GM19463 (cell line): ENCODE results near the gene CISD3.

Experiments used
- ATAC-seq: cut with Tn5 transposase; IDR thresholded peaks from one replicate; pipeline ENCODE4 v1.9.1; 2021; ENCODE audit warnings: mild to moderate bottlenecking, moderate library complexity; ENCODE audit not compliant: unreplicated experiment

Gene CISD3

DNA sequence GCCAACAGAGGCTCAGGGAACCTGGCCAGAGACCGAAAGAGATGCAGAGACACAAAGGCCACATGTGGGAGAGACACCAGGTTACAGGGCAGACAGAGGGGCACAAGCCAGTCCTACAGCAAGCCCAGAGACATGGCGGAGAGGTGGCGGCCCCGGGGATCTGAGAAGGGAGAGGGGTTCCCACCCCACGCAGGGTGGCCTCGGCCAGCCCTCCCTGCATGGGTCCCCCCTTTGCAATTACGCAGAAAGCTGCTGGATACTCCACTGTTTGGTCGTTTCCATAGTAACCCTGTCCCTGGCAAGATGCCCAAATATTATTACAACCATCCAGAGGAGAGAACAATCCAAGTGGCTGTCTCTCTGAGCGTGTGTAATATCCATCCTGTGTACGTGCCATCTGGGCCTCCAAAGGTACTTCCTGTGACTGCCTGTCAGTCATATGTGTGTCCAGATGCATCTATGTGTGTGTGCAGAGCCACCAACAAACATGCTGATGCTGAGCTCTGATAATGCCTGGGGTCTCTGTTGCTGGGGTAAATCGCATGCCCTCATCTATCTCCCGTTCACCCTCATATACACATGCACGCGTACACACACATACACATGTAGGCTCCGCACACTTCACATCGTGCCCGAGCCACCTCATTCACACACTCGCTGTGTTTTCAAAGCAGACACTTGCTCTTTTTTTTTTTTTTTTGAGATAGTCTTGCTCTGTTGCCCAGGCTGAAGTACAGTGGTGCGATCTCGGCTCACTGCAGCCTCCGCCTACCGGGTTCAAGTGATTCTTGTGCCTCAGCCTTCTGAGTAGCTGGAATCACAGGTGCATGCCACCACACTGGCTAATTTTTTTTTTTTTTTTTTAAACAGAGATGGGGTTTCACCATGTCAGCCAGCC is 12.5 kb downstream of the CISD3 start:
- no peak for ATAC-seq

DNA sequence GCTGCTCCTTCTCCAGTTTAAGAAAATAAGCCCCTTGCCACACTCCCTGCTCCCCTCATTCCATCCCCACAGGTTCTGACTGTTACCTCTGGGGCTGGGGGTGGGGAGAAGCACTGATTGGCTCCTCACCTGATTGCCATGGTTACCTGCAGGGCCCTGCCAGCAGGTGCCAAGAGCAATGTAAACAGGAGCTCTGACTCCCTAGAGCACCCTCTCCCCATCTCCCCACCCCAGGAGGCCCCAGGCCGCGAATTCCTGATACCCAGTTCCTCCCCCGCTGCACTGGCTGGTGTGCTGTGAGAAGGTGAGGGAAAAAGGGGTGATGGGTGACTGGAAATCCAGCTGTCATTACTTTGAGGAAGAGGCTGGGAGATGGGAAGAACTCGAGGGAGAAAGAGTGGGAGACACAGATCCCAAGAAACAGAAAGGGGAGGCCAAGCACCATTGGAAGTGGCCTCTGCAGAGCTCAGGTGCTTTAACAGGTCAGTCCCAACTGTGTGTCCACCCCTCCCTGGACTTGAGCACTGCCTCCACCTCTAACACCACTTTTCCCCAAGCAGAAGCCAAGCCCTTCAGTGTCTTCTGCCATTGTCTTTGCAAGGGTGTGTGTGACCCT is 13.5 kb downstream of the CISD3 start:
- ATAC-seq: no peak

DNA sequence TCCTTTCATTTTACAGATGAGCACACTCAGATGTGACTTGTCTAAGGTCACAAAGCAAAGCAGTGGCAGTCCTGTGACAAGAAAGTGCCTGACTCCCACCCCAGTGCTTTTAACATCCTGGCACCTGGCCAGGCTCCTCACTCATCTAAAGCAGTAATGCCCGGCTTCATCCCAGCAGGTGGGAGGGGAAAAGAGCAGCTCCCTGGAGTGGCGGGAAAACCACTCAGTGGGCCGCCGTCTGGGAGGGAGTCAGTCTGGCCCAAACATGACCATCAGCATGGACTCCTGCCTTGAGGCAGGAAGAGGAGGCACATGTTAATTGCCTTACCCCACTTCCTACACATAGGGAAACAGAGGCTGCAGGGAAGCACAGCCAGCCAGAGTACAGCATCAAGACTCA is 15.4 kb downstream of the CISD3 start:
- ATAC-seq: no peak

DNA sequence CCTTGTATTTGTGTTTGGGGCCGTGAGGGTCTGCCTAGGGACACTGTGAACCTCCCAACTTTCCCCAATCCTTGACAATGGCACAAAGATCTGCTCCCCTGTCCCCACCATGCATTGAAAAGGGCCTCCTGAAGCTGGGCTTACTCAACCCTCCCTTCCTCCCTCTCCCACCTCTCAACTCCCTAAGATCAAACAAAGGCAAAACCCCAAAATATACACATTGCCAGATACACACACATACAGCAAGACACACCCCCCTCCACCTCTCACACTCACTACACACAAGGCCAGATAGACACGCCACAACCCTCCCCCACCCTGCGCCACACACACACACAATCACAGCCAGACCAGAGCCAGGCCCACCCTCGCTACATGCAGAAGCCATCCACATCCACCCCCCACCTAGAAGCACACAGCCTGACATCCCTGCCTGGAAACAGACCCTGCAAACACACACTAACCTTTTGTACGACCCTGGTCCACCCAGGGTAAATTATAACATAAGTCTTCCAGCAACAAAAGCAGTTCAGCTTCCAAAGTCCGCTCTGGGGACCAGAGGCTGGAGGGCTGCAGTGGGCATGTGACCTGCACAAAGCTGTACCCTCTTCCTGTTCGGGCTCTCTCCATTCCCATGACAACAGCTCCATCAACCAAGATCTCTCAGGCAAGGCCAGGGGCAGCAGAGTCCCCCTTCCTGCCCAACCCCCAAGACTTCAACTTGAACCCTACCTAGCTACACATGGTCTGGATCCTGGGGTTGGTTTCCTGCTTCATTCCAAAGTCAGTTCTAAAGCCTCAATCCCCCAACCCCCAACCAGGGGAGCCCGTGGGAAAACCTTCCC is 16.1 kb downstream of the CISD3 start:
- no peak for ATAC-seq

DNA sequence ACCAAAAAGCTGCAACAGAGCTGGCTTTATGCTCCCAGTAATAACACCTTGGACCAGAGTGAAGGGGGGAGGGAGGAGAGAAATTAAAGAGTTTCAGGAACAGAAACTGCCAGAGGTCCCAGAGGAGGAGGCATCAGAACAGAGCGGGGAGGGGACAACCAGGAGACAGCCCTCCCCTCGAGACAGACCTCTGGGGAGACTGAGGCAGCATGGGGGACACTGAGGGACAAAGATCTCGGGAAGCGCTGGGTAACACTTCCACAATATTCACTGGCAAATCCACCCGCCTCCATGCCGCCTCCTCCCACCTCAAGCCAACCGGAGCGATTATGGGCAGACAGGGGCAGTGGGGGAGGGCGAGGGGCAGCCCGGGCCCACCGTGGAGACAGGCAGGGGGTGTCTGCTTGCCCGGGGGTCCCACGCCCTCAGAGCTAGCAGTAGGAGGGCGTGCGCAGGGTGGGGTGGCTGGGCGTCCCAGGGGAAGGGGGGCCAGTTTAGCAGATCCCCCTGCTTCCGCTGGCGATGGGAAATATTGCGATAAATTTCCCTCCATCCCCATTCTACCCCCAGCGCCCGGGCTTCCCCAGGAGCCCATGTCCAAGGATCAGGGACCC is 16.8 kb downstream of the CISD3 start:
- no peak for ATAC-seq

DNA sequence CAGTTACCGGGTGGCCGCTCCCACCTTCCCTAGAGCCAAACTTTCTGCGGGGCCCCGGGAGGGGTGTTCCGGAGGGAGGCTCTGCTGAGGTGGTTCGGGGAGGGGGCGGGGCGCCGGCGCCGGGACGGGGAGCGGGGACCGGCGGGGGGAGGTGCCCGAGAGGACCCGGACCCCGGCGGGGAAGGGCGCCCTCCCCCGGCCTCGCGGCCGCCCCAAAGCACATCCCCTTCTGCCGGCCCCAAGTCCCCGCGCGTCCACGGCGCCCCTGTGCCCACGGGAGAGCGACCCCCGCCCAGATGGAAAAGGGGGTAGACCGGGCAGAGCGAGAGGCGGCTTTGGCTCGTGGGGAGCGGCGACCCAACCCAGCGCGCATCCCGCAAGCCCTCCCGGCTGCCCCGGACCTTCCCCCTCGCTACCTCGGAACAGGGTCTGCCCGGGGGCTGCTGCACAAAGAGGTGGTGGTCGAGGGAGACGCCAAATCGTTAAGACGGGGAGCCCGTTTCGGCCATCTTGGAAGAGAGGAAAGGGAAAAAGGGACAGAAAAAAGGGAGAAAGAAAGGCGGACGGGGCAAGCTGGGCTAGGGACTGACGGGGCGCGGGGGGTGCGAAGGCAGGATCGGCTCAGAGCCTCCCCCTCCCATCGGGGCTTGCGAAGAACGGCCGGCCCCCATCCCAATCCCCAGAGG is 17.5 kb downstream of the CISD3 start:
- no peak for ATAC-seq

DNA sequence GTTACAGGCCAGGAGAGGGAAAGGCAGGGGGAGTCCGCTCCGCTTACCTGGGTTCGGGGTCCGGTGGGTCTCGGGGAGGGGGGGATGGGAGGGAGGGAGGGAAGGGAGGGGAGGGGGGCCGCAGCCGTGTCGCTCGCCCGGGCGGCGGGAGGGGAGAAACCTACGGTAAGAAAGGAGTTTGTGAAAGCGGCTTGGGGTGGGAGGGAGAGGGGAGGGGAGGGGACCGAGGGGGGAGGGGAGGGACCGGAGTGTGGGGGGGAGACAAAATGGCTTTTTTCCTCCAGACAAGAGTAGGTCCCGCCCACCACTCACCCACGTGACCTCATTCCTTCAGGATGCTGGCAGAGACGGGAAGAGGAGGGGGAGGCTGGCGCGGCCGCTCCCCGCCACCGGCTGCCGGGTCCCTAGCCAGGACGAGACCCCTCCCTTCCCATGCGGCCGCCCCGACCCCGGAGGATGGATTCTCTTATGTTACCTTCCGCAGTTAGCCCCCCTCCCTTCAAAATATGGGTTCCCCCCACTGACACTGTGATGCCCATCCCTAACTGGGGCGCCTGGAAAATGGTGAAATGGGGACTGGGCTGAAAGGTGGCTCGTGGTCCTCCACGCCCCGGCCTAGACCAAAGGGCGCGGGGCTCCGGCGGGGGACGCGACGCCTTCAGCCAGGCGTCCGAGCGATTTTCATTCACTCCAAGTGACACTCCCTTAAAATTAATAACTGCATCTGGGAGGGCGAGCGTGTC is 18.2 kb downstream of the CISD3 start, which contains the start of gene PCGF2:
TSS of gene PCGF2 (minus strand) at position 188 of the 743 bp plus-strand sequence. CDS start 7,934 bp downstream, outside the sequence.
- no peak for ATAC-seq

DNA sequence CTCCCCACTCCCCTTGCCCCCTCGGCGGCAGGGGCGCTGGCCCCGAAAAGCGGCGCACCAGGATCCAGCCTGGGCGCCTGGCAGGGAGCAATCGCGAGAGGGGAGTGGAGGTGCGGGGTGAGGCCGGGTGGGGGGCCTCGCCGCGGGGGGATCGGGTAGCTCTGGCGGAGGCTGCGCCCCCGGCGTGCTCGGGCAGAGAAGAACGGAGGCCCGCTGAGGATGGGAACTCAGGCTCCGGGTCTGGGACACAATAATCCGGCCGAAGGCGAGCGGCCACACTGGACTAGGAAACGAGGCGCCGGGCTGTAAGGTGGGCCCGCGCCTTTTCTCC is 18.7 kb downstream of the CISD3 start:
- ATAC-seq: no peak

DNA sequence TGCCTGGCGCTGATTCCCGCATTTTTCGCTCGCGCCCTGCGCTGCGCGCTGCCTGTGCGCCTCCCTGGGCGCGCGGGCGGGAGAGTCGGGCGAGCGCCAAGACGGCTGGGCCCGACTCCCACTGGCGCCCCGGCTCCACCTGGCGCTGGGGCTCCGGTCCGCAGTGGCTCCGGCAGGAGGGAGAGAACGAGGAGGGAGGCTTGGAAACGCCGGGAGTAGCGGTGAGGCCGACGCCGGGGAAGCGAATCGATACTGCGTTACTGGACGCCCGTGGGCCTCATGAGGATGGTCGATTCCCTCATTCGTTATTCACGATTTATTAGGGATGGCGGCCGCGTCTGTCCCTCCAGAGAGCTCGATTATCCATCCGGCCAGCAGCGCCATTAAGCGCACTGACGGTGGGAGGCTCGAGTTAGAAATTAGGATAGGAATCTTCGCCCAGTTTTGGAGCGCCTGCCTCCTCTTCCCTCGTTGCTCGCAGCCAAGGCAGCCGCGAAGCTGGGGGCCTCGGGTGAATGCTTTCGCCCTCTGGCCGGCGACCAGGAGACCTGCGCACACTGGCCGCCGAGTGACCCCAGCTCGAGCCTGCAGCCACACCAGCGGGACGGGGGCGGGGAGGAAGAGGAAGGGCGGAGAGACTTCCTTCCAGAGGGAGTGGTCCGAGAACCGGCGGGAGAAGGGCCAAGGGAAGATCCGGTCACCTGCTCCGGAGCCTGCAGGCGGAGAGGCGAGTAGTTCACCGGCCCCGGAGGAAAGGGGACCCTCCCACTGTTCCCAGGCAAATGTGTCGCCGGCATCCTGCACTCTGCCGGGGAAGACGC is 19.3 kb downstream of the CISD3 start:
- ATAC-seq: no peak

DNA sequence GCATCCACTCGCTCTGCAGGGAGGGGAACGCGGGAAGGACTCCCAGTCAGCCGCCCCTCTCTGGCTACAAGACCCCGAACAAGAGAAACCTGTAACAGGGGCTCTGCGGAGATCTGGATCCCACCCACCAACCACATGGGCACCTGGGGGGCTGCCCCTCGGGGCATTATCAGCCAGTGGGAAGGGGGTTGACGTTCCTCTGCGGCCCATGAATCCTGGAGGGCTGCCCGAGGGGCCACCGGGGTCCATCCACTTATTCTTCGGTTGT is 19.8 kb downstream of the CISD3 start:
- no peak for ATAC-seq

DNA sequence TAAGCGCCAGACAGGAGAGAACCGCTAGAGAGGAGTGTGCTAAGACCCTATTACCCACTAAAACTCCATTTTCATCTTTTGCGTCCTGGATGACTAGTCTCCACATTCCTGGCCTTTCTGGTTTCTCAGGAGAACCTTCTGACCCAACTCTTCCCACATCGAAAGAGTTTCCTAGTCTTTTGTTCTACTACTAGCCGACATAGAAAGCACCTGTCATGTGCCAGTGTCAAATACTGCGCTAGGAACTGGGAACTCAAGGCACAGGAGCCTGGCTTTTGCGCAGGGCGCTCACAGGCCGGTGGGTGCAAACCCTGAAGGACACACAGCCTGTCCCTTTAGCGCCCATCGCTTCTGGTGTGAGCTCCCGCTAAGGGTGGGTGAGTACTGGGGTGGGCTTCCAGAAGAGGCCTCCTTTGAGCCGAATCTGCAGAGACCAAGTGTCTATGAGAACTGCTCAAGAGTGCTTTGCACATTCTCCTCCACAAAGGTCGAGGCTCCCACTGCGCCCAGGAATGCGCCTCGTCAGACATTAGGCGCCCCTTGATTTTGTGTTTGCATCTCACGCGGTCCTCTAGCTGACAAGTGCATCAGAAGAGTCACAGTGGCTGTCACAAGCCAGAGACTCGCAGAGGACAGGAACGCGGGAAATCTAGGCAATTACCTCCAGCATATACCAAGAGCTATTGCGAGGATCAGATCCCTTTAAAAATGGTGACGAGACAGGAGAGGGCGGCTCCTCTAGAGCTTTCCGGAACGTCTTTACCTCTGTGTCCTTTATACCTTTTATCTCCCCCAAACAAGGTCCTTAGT is 20.4 kb downstream of the CISD3 start:
- ATAC-seq: no peak

DNA sequence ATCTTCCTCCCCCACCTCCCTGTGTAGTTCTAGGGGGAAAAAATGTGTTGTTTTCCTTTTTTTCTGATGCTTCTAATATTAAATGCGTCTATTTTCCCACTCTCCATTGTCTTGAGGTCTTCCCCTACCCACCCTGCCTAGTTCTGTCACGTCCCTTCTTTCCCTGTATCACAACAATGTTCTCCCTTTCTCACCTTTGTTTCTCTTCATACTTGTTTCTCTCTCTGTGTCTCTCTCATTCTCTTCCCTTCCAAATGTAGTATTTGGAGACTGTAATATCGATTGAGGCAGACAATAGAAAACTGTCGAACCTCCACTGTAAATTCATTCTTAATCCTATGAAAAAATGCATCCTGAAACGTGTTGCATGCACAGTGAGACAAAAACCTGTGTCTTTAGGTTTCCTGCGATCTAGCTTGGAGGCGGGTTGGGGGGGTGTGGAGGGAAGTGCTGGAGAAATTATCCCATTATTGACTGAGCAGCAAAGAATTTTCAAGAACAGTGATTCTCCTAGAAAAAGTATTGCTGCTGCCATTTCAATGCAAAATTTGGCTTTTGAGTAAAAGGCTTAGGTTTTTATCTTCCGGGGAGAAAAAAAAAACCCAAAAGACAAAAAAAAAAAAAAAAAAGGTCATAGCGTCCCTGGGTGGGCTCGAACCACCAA is 21.1 kb downstream of the CISD3 start:
- no peak for ATAC-seq

DNA sequence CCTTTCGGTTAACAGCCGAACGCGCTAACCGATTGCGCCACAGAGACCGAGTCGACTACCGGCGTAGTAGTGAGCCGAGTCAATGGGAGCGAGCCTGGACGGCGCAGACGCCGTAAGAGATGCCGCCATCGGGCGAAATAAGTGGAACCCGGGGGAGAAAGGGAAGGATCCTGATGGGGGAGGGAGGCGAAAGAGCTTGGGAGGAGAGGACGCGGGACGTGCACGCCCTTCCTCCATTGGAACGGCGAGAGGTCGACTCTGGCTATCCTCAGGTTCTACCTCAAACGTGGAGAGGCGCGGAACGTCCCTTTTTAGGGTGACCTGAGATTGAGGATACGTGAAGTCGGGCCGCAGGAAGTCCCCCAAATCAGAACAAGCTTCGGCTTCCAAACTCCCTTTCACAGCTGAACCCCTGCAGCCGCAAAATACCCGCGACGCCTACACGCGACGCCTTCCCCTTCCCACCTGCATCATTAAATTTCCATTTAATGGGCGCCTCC is 21.7 kb downstream of the CISD3 start:
- ATAC-seq: no peak

DNA sequence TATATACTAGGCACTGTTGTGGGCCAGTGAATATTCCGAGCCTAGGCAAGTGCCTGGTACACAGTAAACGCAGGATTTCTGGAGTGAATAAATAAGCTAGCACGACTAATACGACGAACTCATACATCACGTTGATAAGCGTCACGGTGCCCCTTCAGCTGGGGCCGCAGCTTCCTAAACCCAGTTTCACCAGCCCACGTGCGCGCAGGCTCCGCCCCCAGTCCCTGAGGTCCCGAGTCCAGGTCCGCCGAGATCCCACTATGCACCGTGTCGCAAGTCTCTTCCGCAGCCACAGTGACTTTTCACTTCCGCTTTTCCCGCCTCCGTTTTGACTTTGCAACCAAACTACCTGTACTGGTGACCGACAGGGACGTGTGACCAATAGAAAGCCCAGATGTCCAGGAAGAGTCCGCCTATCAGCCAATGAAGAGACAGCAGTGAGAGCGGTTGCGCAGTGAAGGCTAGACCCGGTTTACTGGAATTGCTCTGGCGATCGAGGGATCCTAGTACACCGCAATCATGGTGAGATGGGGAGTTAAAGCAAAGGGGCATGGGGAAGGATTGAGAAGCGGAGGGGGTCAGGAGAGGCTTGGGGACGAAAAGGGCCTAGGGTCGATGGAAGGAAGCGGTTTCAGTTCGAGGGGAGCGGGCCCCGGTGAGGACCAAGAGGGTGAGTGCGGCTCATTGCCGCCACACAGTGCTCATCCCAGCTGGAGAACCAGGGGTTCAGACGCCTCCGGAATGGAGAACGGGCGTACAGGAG is 22.3 kb downstream of the CISD3 start, which contains the start of gene PSMB3:
TSS of gene PSMB3 (plus strand) at position 434 of the 763 bp plus-strand sequence. CDS start at position 520, 86 bp downstream.
- peak; percentile 78 for ATAC-seq

DNA sequence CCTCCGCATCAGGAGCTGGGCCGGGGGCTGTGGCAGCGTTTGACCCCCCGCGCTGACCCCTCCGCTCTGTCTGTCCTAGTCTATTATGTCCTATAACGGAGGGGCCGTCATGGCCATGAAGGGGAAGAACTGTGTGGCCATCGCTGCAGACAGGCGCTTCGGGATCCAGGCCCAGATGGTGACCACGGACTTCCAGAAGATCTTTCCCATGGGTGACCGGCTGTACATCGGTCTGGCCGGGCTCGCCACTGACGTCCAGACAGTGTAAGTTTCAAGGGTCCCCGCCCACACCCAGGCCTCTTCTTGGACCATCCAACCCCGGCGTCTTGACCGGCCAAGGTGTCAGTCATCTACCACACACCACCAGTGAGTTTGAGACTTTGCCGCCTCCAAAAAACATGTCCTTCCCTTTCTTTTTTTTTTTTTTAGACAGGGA is 22.9 kb downstream of the CISD3 start:
- ATAC-seq: no peak

DNA sequence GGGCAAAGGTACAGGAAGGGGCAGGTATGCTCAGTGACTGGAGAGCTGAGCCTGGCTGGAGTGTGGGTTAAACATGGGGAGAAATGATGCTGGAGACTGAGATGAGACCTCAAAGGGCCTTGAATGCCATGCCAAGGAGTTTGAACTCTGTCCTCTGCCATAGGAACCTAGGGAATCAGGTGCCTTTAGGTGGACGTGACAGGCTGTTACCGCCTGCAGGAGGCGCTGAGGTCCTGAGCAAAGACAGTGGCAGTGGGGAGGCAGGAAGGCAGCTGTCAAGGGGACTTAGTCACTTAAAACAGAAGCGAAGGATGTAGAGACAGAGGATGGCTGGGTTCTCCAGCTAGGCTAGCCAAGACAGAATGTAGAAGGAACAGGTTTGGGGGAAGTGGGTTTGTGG is 31.5 kb downstream of the CISD3 start:
- no peak for ATAC-seq

DNA sequence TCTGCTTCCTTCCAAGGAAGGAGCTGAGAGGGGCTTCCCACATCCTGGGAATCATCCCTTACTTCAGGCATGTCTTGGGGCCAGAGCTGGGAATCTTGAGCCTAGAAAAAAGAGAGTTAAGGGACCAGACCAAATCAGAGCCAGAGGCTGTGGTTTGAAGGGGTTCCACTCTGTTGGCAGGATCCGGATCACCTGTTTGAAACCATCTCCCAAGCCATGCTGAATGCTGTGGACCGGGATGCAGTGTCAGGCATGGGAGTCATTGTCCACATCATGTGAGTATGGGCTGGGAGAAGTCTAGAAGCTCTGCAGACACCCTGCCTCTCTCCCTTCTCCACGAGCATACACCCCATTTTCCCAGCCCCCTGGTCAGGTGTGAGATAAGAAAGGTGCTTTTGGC is 32.1 kb downstream of the CISD3 start:
- no peak for ATAC-seq
